Transverse colon (tissue), 4 donors: Measurements from ENCODE around the gene MIX23.

Source experiments
- EP300 ChIP-seq: sonication (generic); formaldehyde crosslinking; IDR thresholded peaks from one replicate; pipeline ENCODE4 v1.6.1; 2017; ENCODE audit warnings: antibody characterized with exemption, low read depth
- POLR2A ChIP-seq: fragments of 450-650 bp; IDR thresholded peaks from one replicate; pipeline ENCODE4 v1.6.1; 2016; ENCODE audit warnings: antibody characterized with exemption, mild to moderate bottlenecking, moderate library complexity
- POLR2AphosphoS5 ChIP-seq, 3 donors: sonication (generic); formaldehyde crosslinking; IDR thresholded peaks; one replicate each; pipeline ENCODE4 v1.6.1; 2016; ENCODE audit warnings: antibody characterized with exemption in 3 of 3
- TF ChIP-seq, protein P1 (sequence below), 5 experiments: fragments of 200-600 bp in 3 of 5; fragments of 450-650 bp in 2 of 5; sonication (generic) in 3 of 5; IDR thresholded peaks; 1 replicate in 2 of 5; 2 replicates in 3 of 5; pipeline ENCODE4 v1.5.1; 2016 to 2017; ENCODE audit warnings: antibody characterized with exemption in 5 of 5, inconsistent platforms in 3 of 5, mild to moderate bottlenecking in 2 of 5, moderate library complexity in 1 of 5

DNA sequence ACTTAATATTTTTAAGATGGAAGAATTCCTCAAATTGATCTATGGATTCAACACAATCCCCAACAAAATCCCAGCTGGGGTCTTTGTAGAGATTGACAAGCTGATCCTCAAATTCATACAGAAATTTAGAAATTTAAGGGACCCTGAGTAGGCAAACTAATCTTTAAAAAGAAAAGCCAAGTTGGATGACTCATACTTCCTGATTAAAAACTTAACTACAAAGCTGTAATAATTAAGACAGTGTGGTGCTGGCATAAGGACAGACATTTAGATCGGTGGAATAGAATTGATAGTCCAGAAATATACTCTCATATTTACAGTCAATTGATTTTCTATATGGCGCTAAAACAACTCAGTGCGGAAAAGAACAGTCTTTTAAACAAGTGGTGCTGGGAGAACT, 12.6 kb upstream of the MIX23 start:
- TF ChIP-seq POLR2AphosphoS5 (IDR thresholded peaks at IDR 0.05), result no peak
- TF ChIP-seq, protein P1, sequence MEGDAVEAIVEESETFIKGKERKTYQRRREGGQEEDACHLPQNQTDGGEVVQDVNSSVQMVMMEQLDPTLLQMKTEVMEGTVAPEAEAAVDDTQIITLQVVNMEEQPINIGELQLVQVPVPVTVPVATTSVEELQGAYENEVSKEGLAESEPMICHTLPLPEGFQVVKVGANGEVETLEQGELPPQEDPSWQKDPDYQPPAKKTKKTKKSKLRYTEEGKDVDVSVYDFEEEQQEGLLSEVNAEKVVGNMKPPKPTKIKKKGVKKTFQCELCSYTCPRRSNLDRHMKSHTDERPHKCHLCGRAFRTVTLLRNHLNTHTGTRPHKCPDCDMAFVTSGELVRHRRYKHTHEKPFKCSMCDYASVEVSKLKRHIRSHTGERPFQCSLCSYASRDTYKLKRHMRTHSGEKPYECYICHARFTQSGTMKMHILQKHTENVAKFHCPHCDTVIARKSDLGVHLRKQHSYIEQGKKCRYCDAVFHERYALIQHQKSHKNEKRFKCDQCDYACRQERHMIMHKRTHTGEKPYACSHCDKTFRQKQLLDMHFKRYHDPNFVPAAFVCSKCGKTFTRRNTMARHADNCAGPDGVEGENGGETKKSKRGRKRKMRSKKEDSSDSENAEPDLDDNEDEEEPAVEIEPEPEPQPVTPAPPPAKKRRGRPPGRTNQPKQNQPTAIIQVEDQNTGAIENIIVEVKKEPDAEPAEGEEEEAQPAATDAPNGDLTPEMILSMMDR (IDR thresholded peaks at IDR 0.05), result no peak
- TF ChIP-seq POLR2A, result no peak
- TF ChIP-seq EP300, result no peak
